HuH-7.5 (cell line): ENCODE data around the gene PIGQ.

Experiments used
- DNase-seq: peaks from one replicate; pipeline ENCODE4 v3.0.0; 2011; ENCODE audit warnings: low spot score

Gene PIGQ

GRCh38 chr16:628321-629061, 58.7 kb downstream of the PIGQ start:
- DNase-seq = no peak

- DNase-seq = no peak
Observed at GRCh38 chr16:629185-629832, 59.5 kb downstream of the PIGQ start.

GRCh38 chr16:629833-630248, 60.1 kb downstream of the PIGQ start:
- no peak for DNase-seq

GRCh38 chr16:630249-630814, 60.6 kb downstream of the PIGQ start:
- DNase-seq = no peak

GRCh38 chr16:630815-631405, 61.1 kb downstream of the PIGQ start, which contains the start of gene WFIKKN1:
Gene WFIKKN1, plus strand, starts transcription at chr16:630985. Its CDS starts 269 bp downstream, at chr16:631254.
- DNase-seq = no peak

GRCh38 chr16:631808-632358, 62.1 kb downstream of the PIGQ start:
- DNase-seq = no peak

GRCh38 chr16:632486-633335, 62.9 kb downstream of the PIGQ start:
- no peak for DNase-seq

GRCh38 chr16:633336-634050, 63.7 kb downstream of the PIGQ start:
- no peak for DNase-seq
